ENCODE data around the gene TCEAL1.
"Not testable (repeated sequence)": the region's sequence is repeated elsewhere in the genome, so short reads cannot be mapped to it uniquely, and the experiment has no call there.

Gene TCEAL1

GRCh38 chrX:103657066-103657465, 28.3 kb downstream of the TCEAL1 start:
- no CpG with 5 or more reads among the region's 2 CpGs for WGBS (ENCODE audit: insufficient coverage, insufficient read length)
- H3K27ac ChIP-seq (ENCODE audit: low read length); H3K27me3 ChIP-seq (ENCODE audit: control insufficient read depth, insufficient read depth, low read length); H3K4me3 ChIP-seq (ENCODE audit: low read length); H3K9me3 ChIP-seq (ENCODE audit: control insufficient read depth, insufficient read depth, low read length); H3K36me3 ChIP-seq (ENCODE audit: control insufficient read depth, insufficient read depth, low read length); H3K4me1 ChIP-seq (ENCODE audit: control insufficient read depth, insufficient read depth, low read length); DNase-seq (ENCODE audit: low read depth, low spot score): not testable (repeated sequence)

GRCh38 chrX:103658681-103659433, 30.1 kb downstream of the TCEAL1 start:
- no peak for DNase-seq (ENCODE audit: low read depth, low spot score)
- no CpG with 5 or more reads among the region's 5 CpGs for WGBS (ENCODE audit: insufficient coverage, insufficient read length)
- H3K36me3 ChIP-seq (ENCODE audit: control insufficient read depth, insufficient read depth, low read length), result no peaks in the 10 kb centered on the region
- no peak overlapping the region for H3K27ac ChIP-seq (ENCODE audit: low read length)
- H3K4me1 ChIP-seq (ENCODE audit: control insufficient read depth, insufficient read depth, low read length), result no peaks in the 10 kb centered on the region
- H3K27me3 ChIP-seq (ENCODE audit: control insufficient read depth, insufficient read depth, low read length), result no peaks in the 10 kb centered on the region
- H3K9me3 ChIP-seq (ENCODE audit: control insufficient read depth, insufficient read depth, low read length), result no peaks in the 10 kb centered on the region
- H3K4me3 ChIP-seq (ENCODE audit: low read length), result no peak overlapping the region

DNA sequence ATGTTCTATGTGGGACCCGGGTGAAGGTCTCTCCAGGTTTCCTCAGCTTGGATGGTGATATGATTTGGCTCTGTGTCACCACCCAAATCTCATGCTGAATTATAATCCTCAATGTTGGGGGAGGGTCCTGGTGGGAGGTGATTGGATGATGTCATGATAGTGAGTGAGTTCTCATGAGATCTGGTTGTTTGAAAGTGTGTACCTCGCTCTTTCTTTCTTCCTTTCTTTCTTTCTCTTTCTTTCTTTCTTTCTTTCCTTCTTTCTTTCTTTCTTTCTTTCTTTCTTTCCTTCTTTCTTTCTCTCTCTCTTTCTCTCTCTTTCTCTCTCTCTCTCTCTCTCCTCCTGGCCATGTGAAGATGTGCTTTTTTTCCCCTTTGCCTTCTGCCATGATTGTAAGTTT, 30.7 kb downstream of the TCEAL1 start:
- DNase-seq (ENCODE audit: low read depth, low spot score); H3K36me3 ChIP-seq (ENCODE audit: control insufficient read depth, insufficient read depth, low read length); H3K4me1 ChIP-seq (ENCODE audit: control insufficient read depth, insufficient read depth, low read length); H3K27ac ChIP-seq (ENCODE audit: low read length); H3K4me3 ChIP-seq (ENCODE audit: low read length); H3K27me3 ChIP-seq (ENCODE audit: control insufficient read depth, insufficient read depth, low read length); H3K9me3 ChIP-seq (ENCODE audit: control insufficient read depth, insufficient read depth, low read length): not testable (repeated sequence)
- WGBS (ENCODE audit: insufficient coverage, insufficient read length), result no CpG with 5 or more reads among the region's 2 CpGs

DNA sequence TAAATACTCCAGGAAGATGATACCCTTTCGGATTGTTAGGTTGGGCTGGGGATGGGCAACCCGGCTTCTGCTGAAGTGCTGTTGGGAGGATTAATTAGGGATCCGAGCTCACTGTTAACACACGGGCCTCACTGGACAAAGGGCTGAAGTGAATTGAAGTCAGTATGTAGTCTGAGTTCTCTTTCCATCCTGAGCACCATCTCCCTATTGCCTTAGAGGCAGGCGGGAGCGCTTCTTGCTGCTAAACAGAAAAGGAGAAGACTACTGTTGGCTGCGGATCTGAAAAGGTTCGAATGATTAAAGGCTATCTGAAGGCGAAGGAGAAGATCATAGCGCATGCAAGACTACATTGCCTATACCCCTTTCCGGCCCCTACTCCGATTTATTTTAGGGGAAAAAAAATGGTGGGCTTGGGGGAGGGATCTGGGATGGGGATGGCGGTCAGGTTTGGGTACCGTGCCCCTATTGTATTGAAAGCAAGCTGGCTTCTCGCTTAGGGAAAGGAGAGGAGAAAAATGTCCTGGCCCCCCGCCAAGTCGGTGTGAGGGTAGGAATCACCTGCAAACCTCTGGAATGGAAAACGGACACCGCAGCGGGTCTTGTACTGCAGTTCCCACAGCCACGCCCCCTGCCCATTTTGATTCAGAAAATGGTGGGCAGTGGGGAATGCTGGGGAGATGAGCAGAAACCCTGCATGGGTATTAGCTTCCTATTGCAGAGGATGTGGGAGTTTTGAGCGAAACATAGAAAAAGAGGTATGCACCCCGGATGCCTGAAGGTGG, 35.4 kb downstream of the TCEAL1 start:
- Histone ChIP-seq H3K9me3 (ENCODE audit: control insufficient read depth, insufficient read depth, low read length) (no peaks in the 10 kb centered on the region), H3K36me3 (ENCODE audit: control insufficient read depth, insufficient read depth, low read length) (no peaks in the 10 kb centered on the region), H3K4me3 (ENCODE audit: low read length) (no peak overlapping the region), H3K27me3 (ENCODE audit: control insufficient read depth, insufficient read depth, low read length) (no peaks in the 10 kb centered on the region), H3K4me1 (ENCODE audit: control insufficient read depth, insufficient read depth, low read length) (no peaks in the 10 kb centered on the region; the same call in 1 of the 2 replicates), H3K27ac (ENCODE audit: low read length) (no peak overlapping the region)
- no CpG with 5 or more reads among the region's 23 CpGs for WGBS (ENCODE audit: insufficient coverage, insufficient read length)
- no peak for DNase-seq (ENCODE audit: low read depth, low spot score)

- Histone ChIP-seq H3K4me3 (ENCODE audit: low read length) (no peak overlapping the region), H3K9me3 (ENCODE audit: control insufficient read depth, insufficient read depth, low read length) (no peaks in the 10 kb centered on the region), H3K36me3 (ENCODE audit: control insufficient read depth, insufficient read depth, low read length) (no peaks in the 10 kb centered on the region), H3K27ac (ENCODE audit: low read length) (no peak overlapping the region), H3K4me1 (ENCODE audit: control insufficient read depth, insufficient read depth, low read length) (no peaks in the 10 kb centered on the region; the same call in 1 of the 2 replicates), H3K27me3 (ENCODE audit: control insufficient read depth, insufficient read depth, low read length) (no peaks in the 10 kb centered on the region)
- no CpG with 5 or more reads among the region's 3 CpGs for WGBS (ENCODE audit: insufficient coverage, insufficient read length)
- no peak for DNase-seq (ENCODE audit: low read depth, low spot score)
These were observed 37.7 kb downstream of the TCEAL1 start for GRCh38 chrX:103666202-103667107.

DNA sequence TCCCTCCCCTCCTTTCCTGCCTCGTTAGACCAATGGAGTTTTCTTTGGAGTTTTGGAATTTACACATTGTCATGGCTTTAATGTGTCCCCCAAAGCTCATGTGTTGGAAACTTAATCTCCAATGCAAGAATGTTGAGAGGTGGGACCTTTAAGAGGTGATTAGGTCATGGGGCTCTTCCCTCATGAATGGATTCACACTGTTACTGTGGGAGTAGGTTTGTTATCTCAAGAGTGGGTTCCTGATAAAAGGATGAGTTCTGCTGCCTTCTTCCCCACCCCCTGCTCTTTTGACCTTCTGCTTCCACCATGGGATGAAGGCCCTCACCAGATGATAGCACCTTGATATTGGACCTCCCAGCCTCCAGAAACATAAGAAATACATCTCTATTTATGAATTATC, 41.0 kb downstream of the TCEAL1 start:
- H3K27ac ChIP-seq (ENCODE audit: low read length), result no peak overlapping the region
- no peaks in the 10 kb centered on the region for H3K27me3 ChIP-seq (ENCODE audit: control insufficient read depth, insufficient read depth, low read length)
- no peaks in the 10 kb centered on the region for H3K36me3 ChIP-seq (ENCODE audit: control insufficient read depth, insufficient read depth, low read length)
- no peaks in the 10 kb centered on the region for H3K9me3 ChIP-seq (ENCODE audit: control insufficient read depth, insufficient read depth, low read length)
- no peak overlapping the region for H3K4me3 ChIP-seq (ENCODE audit: low read length)
- WGBS (ENCODE audit: insufficient coverage, insufficient read length), result no CpG with 5 or more reads among the region's 1 CpG
- DNase-seq (ENCODE audit: low read depth, low spot score), result no peak
- no peaks in the 10 kb centered on the region for H3K4me1 ChIP-seq (ENCODE audit: control insufficient read depth, insufficient read depth, low read length)

GRCh38 chrX:103674531-103675454, 46.0 kb downstream of the TCEAL1 start:
- Histone ChIP-seq H3K4me1 (ENCODE audit: control insufficient read depth, insufficient read depth, low read length) (no peaks in the 10 kb centered on the region), H3K27me3 (ENCODE audit: control insufficient read depth, insufficient read depth, low read length) (no peaks in the 10 kb centered on the region), H3K27ac (ENCODE audit: low read length) (no peak overlapping the region), H3K9me3 (ENCODE audit: control insufficient read depth, insufficient read depth, low read length) (no peaks in the 10 kb centered on the region), H3K4me3 (ENCODE audit: low read length) (no peak overlapping the region), H3K36me3 (ENCODE audit: control insufficient read depth, insufficient read depth, low read length) (peaks cover 4% of the 10 kb centered on the region; the same call in 1 of the 2 replicates)
- no CpG with 5 or more reads among the region's 8 CpGs for WGBS (ENCODE audit: insufficient coverage, insufficient read length)
- DNase-seq (ENCODE audit: low read depth, low spot score), result no peak

DNA sequence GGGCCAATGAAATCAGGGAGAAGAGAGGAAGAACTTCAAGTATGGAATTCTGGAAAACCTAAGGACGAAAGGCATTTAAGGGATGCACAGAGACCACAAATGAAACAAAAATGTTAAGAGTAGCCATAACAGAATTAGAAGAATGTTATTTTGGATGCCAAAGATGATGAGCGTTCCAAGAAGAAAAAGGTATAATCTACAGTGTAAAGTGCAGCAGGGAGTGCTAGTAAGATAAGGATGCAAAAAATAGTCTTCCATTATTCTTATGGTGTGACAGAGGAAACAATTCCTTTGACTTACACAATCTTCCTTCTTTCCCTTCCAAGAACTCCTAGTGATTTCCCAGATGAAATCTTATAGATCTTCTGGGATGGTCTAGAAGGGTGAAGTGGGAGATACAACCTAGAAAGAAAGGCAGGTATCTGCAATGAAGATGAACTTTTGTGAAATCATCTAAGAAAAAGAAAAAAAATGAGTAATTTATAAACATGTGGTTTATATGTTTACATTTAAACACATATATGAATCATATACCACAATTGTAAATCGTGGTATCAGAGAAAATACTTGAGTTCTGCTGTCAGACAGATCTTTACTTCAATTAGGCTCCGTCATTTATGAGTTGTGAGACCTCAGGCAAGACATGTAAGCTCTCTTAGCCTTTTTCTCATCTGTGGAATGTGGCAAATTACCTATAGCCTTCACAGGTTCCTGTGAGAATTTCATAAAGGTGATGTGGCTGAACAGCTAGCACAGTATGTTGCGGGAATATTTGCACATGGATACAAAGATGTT, 49.6 kb downstream of the TCEAL1 start:
- Histone ChIP-seq H3K27me3 (ENCODE audit: control insufficient read depth, insufficient read depth, low read length) (no peaks in the 10 kb centered on the region), H3K4me3 (ENCODE audit: low read length) (no peak overlapping the region), H3K36me3 (ENCODE audit: control insufficient read depth, insufficient read depth, low read length) (peaks cover 7% of the 10 kb centered on the region; the same call in 1 of the 2 replicates), H3K9me3 (ENCODE audit: control insufficient read depth, insufficient read depth, low read length) (no peaks in the 10 kb centered on the region), H3K4me1 (ENCODE audit: control insufficient read depth, insufficient read depth, low read length) (no peaks in the 10 kb centered on the region), H3K27ac (ENCODE audit: low read length) (no peak overlapping the region)
- no CpG with 5 or more reads among the region's 5 CpGs for WGBS (ENCODE audit: insufficient coverage, insufficient read length)
- no peak for DNase-seq (ENCODE audit: low read depth, low spot score)
